SK-N-SH treated with all-trans-retinoic acid at 6 μM for 48 hours (cell line): ENCODE measurements around the gene LANCL2.

Source experiments
- ARNTL ChIP-seq: fragments of 450-650 bp; formaldehyde crosslinking; IDR thresholded peaks from 2 replicates; pipeline ENCODE4 v1.5.0; 2020; ENCODE audit warnings: low read depth, mild to moderate bottlenecking, moderate library complexity, borderline replicate concordance
- BACH2 ChIP-seq: fragments of 250-450 bp; sonication (Bioruptor Pico); IDR thresholded peaks from 2 replicates; pipeline ENCODE4 v1.9.0; 2021; ENCODE audit warnings: mild to moderate bottlenecking, borderline replicate concordance
- CREB5 ChIP-seq: fragments of 250-450 bp; sonication (Bioruptor Pico); IDR thresholded peaks from 2 replicates; pipeline ENCODE4 v1.5.1; 2020; ENCODE audit warnings: low read depth, mild to moderate bottlenecking, moderate library complexity
- CSDC2 ChIP-seq: fragments of 250-450 bp; sonication (Bioruptor Pico); IDR thresholded peaks from 2 replicates; pipeline ENCODE4 v1.5.0; 2020; ENCODE audit warnings: mild to moderate bottlenecking, moderate library complexity
- ESRRG ChIP-seq: fragments of 250-450 bp; sonication (Bioruptor Pico); IDR thresholded peaks from 2 replicates; pipeline ENCODE4 v1.6.1; 2021; ENCODE audit warnings: mild to moderate bottlenecking
- ISL1 ChIP-seq: fragments of 250-450 bp; sonication (Bioruptor Pico); IDR thresholded peaks from 2 replicates; pipeline ENCODE4 v2.1.2; 2022; ENCODE audit warnings: mild to moderate bottlenecking, moderate library complexity
- POU6F1 ChIP-seq: fragments of 250-450 bp; sonication (Bioruptor Pico); IDR thresholded peaks from 2 replicates; pipeline ENCODE4 v1.8.0; 2021; ENCODE audit warnings: low read depth, mild to moderate bottlenecking, moderate library complexity, borderline replicate concordance
- PPARA ChIP-seq: fragments of 250-450 bp; sonication (Bioruptor Pico); IDR thresholded peaks from 2 replicates; pipeline ENCODE4 v1.5.0; 2020; ENCODE audit warnings: mild to moderate bottlenecking, borderline replicate concordance
- RARB ChIP-seq: fragments of 250-450 bp; sonication (Bioruptor Pico); IDR thresholded peaks from 2 replicates; pipeline ENCODE4 v1.8.0; 2021; ENCODE audit warnings: mild to moderate bottlenecking, moderate library complexity
- SNAI2 ChIP-seq: fragments of 250-450 bp; sonication (Bioruptor Pico); IDR thresholded peaks from 2 replicates; pipeline ENCODE4 v1.5.0; 2020; ENCODE audit warnings: mild to moderate bottlenecking, moderate library complexity
- ZC3H10 ChIP-seq: fragments of 250-450 bp; sonication (Bioruptor Pico); IDR thresholded peaks from 2 replicates; pipeline ENCODE4 v1.5.1; 2021; ENCODE audit warnings: mild to moderate bottlenecking, moderate library complexity
- ZFP3 ChIP-seq: fragments of 250-450 bp; sonication (Bioruptor Pico); IDR thresholded peaks from 2 replicates; pipeline ENCODE4 v1.5.0; 2020; ENCODE audit warnings: mild to moderate bottlenecking, moderate library complexity
- ZNF8 ChIP-seq: fragments of 450-650 bp; formaldehyde crosslinking; IDR thresholded peaks from 2 replicates; pipeline ENCODE4 v1.5.0; 2020; ENCODE audit warnings: mild to moderate bottlenecking, moderate library complexity

DNA sequence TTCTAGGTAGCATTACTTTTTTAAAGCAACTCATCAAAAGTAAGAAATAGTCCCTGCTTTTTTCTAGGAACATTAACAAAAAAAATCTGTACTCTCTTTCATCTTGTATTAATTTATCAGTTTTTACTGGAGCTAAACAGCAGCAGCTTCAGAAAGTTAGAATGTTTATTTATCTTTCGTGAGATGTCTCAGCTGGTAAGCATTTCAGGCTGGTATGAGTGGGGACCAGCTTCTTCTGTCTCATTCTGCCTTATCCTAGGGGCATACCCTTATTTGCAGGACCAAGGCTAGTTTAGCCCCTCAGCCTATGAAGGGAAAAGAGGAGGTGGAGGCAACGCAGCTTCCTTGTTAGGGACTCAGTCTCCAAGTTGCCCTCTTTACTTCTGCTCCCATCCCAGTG is 35.1 kb downstream of the LANCL2 start:
- TF ChIP-seq POU6F1 (CRISPR knock-in tag) (no peak), ARNTL (no peak), ZFP3 (CRISPR knock-in tag) (no peak), SNAI2 (no peak), CREB5 (CRISPR knock-in tag) (no peak), CSDC2 (CRISPR knock-in tag) (no peak), RARB (no peak), PPARA (no peak), BACH2 (CRISPR knock-in tag) (no peak), ESRRG (CRISPR knock-in tag) (no peak), ZC3H10 (CRISPR knock-in tag) (no peak), ZNF8 (CRISPR knock-in tag) (no peak), ISL1 (no peak)
